HG02623 (cell line): Measurements from ENCODE around the gene WDR45.
"Not testable (repeated sequence)": the region's sequence is repeated elsewhere in the genome, so short reads cannot be mapped to it uniquely, and the experiment has no call there.

Experiments
- ATAC-seq: cut with Tn5 transposase; IDR thresholded peaks from one replicate; pipeline ENCODE4 v1.9.1; 2021; ENCODE audit warnings: moderate library complexity; ENCODE audit not compliant: unreplicated experiment

The WDR45 gene

DNA sequence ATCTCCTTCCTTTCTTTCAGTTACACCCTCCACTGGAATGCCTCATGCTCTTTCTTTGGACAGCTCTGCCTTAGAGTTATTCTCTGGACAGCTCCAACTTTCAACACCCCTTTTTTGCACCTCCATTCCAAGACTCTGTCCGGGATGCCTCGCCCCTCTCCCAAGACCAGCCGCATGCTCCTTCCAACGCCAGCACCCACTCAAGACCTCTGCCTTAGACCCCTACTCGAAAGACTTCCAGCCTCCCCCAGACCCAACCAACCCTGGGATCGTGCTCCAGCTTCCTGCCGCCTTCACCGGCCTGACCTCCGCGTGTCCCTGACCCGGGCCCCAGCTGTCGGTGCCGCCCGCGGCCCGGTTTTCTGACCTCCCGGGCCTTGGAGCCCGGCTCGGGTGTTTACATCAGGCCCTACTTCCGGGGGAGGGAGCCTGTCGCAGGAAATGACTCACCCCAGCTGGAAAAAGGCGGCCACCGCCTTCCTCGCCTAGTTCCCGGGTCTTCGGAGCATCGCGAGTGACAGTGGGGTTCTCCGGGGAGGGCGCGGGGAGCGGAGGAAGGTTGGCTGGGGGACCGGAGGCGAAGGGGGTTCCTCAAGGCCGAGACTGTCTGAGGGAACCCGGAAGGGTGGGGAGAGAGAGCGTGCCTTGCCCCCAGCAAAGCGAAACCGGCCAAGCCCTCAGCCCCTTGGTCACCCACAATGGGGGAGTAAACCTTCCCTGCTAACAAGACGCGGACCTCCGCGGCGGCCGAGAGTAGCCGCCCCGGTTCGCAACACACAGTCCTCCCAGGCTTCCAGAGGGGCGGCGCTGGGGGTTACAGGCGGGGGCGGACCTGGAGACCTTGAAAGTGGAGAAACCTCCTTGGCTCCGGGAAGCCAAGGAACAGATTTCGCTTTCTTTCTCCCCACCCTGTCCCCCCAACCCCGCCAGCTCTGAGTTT, at the start of gene WDR45:
WDR45 (minus strand) TSS at position 399 of the 940 bp plus-strand sequence. CDS start 1,792 bp downstream, outside the sequence.
- ATAC-seq: peak; percentile 74

DNA sequence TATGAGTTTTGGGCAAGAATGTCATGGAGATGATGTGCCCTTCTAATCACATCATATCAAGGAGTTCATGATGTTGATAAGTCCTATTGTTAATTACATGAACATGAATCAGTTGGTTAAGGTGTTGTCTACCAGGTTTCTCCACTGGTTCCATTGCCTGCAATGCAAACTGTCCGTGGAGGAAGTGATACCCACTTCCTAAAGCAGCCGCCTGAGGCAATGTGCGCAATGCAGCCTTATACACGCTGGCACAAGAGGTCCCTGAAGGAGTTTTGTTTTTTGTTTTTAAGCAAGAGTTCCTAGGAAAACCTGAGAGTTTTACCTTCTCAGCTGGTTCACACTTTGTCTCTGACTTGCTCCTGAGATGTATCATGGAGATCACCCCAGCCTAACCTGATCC, 49.7 kb upstream of the WDR45 start:
- ATAC-seq: no peak

DNA sequence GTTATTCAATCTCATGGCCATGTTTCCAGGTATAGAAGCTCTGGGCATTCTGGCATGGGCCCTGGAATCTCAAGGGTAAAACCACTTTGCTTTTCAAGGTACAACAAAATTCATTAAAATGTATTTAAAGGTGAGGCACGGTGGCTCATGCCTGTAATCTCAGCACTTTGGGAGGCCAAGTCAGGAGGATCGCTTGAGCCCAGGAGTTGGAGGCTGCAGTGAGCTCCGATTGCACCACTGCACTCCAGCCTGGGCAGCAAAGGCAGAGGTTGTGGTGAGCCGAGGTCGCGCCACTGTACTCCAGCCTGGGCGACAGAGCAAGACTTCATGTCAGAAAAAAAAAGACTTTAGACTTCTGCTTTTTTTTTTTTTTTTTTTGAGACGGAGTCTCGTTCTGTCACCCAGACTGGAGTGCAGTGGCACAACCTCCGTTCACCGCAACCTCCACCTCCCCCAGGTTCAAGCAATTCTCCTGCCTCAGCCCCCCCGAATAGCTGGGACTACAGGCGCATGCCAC, 48.1 kb upstream of the WDR45 start:
- ATAC-seq: not testable (repeated sequence)

DNA sequence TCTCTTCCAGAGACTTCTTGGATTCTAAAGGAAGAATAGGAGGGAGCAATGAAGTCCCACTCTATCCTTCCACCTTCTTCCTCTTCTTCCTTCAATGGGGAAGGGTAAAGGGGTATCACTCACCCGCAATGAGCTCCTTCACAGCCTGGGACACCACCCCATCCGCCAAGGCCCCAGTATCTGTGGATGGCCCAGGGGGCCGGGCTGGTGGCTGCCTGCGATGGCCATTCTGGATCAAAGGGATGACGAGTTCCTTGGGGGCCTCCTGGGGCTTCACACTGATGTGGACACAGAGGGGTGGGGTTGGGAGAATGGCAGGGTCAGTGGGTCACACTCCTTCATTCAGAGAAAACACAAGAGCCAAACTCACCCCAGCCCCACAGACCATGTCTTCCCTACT, 42.8 kb upstream of the WDR45 start:
- ATAC-seq: no peak

DNA sequence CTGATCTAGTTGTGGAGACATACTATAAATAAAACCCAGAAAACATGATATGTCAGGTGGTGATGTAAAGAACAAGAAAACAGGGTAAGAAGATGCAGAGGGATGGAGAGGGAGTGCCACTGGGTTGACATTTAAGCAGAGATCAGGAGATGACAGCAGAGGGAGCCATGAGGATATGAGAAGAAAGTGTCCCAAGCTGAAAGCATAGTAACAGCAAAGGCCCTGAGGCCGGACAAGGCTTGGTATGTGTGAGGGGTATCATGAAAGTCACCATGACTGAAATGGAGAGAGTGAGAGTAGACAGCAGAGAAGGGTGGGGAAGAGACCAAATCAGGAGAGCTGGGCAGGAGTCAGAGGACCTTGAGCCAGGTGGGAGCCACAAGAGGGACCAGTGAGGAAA, 40.4 kb upstream of the WDR45 start:
- ATAC-seq: no peak

DNA sequence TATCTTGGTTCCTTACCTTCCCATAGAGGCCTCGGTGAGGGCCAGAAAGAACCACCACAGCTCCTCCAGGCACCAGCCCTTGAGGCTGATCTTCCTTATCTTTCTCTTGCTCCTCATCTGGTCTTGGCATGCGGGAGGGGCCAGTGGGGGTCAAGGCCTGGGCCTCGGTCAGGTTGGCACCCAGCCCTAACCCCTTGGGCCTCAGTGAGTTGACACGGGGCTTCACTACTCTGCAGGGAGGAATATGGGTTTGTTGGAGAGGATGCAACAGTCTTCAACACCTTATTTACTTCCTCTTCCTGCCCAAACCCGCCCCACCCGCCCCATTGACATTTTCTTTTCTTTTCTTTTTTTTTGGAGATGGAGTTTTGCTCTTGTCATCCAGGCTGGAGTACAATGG, 37.9 kb upstream of the WDR45 start:
- ATAC-seq: no peak

DNA sequence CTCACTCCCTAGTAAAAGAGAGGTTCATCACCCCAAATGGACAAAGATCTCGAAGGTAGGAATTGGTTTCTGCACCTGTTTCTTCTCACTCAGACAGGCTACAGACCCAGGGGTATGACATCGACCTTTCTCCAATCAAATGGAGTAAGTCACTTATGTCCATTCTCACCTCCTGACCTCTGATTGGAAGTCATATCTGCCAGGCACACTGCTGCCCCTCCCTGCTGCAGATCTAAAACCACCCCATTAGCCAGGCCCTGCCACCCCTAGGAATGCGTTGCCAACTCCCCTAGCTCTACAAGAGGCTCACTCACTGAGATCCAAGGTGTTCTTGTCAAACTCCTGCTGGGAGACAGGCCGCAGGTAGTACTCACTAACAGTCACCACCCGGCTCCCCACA, 37.0 kb upstream of the WDR45 start:
- ATAC-seq: no peak

DNA sequence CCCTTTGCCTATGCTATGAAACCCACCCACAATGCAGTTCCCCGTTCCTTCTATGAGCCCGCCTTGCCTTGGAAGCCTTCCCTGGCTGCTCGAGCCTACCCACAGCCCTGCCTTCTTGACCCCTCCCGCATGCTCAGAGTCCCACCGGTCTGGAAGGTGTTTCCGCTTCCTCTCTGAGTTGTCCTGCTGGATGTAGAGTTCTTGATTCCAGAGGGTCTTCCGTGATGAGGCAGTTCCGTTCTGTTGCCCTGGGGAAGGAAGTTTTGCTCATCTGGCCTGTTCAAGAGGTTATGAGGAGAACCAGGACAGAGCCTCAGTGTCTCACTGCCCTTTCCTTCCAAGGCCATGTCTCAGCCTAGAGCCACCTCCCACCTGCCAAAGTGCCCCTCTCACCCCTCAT, 36.4 kb upstream of the WDR45 start:
- no peak for ATAC-seq

DNA sequence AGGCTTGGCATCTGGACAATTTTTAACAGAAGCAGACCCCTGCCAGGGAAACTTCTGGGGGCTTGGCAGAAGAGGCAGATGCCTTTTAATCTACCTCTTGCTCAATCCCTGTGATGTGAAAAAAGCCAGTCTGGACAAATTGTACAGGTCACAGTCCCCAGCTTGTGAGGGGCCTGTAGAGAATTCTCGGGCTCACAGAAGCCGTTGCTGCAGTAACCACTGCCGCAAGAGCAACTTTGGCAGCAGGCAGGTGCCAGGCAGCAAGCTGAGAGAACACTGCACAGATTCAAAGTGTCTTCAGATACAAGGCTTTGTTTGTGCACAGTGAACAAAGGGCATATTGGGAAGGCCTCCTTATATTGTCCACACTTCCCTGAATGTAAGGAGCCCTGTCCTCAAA, 32.1 kb upstream of the WDR45 start:
- ATAC-seq: no peak

DNA sequence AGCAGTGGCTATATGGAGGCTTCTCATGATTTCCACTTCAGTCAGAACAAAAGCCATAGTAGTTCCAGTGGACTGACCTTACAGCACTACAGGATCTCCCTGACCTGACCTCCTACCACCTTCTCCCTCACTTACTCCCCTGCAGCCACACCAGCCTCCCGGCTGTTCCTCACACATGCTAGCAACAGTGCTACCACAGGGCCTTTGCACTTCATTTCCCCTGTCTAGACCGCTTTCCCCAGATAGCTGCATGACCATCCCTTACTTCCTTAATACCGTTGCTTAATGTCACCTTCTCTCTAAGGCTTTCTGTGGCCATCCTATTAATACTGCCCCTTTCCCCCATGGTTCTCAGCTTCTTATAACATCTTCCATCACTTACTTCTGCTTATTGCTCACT, 30.7 kb upstream of the WDR45 start:
- no peak for ATAC-seq

DNA sequence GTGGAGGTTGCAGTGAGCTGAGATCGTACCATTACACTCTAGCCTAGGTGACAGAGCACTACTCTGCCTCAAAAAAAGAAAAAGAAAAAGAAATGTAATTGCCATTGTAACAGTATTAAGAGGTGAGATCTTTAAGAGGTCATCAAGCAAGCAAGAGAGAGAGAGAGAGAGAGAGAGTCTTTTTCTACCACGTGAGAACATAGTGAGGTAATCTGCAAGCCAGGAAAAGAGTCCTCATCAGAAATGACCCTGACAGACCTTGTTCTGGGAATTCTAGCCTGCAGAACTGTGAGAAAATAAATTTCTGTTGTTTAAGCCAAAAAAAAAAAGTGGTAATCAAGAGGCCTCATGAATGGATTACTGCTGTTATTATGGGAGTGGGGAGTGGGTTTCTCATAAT, 29.0 kb upstream of the WDR45 start:
- ATAC-seq: no peak

DNA sequence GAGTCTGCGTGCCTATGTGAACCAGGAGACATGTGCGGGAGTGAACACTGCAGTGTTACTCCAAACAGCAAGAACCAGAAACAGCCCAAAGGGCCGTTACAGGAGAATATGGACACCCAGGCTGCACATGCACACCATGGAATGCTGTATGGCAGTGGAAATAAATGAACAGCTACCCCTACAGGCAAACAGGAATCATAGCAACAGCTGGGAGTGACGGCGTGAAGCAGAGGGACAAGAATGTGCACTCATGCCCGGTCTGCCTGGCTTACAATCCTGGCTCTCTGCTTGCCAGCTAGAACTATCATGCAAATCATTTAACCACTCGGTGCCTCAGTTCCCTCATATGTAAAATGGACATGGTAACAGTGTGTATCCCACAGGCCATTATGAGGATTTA, 27.2 kb upstream of the WDR45 start:
- no peak for ATAC-seq

DNA sequence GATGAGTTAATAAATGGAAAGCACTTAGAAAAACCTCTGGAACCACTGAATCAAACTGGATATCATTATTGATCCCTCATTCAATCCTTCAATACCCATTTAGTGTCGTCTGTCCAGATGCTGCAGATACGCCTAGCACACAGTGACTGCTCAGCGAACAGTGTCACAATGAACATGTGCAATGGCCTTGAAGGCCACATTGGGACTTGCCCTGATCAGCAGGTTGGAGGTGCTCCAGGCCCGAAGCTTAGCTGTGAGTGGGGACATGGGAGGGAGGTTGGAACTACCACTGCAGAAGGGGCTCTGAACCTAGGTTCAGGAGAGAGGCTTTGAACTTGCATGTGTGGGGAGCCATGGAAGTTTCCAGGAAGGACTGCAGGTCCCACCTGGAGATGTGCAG, 26.6 kb upstream of the WDR45 start:
- no peak for ATAC-seq

DNA sequence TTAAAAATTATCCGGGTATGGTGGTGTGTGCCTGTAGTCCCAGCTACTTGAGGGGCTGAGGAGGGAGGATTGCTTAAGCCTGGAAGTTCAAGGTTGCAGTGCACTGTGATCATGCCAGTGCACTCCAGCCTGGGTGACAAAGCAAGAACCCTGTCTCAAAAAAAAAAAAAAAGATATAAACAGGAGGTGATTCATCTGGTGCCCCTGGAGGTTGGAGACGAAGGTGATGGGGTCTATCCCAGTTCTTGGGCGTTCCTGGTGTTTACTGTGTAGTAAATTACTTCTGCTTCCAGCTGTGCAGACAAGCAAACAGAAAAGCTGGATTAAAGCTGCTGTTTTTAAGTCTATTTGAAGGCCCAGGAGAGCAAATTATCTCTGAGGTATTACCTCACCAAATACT, 23.9 kb upstream of the WDR45 start:
- no peak for ATAC-seq

DNA sequence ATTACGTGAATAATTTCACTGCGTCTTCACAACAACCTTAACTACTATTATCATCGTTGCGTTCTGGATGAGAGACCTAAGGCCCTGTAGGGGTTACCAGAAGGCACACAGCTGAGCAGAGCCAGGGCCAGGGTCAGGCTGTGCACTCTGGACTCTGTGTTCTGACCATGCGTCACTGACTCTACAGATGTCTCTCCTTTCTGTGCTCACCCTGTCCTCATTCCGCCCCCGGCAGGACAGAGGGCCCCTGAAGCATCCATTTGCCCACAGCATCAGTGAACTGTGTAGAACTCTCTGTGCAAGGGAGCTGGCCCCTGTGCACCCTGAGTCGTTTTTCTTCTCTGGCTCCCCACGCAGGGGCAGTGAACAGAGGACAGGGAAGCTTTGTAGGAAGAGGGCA, 22.5 kb upstream of the WDR45 start:
- ATAC-seq: no peak

DNA sequence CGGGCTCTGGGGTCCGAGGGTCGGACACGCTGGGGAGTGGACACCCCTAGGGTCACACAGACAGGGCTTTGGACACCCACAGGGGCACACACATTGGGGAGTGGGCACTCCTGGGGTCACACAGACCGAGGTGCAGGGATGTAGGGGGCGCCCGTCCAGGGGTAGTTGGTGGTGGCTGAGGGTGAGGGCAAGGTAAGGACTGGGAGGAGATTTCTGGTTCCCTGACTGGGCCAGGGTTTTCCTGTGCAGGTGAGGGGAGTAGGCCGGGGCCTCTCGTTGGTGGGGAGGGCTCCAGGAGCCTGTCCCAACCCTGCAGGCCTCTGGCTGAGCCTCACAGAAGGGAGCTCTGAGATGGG, 21.9 kb upstream of the WDR45 start:
- ATAC-seq: peak; percentile 7

DNA sequence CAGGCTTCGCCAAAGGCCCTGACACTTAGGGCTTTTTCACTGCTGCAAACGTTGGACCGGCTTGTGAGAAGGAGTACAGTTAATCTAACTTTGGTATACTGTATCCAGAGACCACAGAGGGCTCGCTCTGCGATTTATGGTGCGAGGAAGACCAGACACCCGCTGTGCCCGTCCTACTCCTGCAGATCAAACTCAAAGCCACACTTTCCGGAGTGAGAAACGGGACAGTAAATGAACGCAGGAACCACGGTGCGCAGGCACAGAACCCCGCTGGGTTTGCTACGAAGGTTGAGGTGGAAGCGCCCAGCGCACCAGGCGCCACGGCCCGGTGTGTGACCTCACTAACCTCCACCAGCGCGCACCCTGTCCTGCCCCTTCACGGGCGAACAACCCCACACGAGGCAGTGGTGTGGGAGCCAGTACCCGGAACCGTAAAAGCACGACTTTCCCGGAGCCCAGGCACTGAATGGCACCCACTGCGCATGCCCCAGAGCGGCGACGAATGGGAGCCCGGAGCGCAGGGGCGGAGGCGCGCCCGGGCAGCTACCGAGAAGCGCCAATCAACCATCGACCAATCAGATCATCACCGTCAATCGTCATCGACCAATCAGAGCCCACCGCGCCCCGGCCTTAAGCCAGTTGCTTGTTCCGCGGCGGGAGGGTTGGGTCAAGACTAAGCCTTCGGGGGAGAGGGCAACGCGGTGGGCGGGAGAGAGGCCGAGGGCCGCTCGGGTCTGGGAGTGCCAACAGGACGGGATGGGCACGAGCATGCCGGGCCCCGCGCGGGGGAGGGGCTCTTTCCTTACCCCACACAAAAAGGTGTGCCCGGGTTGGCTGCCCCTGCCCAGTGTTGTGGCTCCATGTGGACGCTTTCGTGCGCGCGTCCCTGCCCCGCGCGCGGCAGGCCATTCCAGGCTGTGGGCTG, 21.3 kb upstream of the WDR45 start:
- ATAC-seq: peak; percentile 87

DNA sequence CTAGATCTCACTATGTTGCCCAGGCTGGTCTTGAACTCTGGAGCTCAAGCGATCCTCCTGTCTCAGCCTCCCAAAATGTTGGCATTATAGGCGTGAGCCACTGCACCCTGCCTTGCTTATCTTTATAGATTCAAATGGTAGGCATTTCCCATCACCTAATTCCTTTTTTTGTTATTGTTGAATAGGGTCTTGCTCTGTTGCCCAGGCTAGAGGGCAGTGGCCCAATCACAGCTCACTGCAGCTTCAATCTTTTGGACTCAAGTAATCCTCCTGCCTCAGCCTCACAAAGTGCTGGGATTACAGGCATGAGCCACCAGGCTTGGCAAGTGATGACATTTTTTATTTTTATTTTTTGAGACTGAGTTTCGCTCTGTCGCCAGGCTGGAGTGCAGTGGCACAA, 16.7 kb upstream of the WDR45 start:
- no peak for ATAC-seq

DNA sequence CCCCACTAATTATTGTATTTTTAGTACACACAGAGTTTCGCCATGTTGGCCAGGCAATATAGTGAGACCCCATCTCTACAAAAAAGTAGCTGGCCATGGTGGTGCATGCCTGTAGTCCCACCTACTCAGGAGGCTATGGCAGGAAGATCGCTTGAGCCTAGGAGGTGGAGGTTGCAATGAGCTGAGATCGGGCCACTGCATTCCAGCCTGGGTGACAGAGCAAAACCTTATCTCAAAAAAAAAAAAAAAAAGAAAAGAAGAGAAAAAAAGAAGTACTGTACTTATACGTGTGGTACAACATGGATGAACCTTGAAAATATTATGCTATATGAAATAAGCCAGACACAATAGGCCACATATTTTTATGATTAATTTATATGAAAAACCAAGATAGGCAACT, 9.9 kb upstream of the WDR45 start:
- no peak for ATAC-seq

DNA sequence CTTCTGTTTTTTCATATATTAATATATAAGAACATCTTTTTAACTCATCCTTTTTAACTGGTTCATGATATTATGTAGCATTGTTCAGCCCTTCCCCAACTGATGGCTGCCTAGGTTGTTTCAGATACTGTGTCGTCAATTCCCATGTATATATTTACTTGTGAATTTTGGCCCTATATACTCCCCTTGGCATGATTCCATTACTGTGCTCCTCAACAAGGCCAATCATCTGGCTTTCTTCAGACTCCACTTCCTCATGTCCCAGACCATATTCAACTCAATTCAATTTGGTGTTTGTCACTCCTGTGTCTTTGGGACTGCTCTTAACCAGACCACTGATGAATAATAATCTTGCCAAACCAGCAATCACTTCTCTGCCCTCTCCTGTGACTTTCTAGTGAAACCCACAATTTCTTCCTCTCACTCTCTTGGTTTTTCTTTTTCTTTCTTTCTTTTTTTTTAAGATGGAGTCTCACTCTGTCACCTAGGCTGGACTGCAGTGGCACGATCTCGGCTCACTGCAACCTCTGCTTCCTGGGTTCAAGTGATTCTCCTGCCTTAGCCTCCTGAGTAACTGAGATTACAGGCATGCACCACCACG, 2.7 kb upstream of the WDR45 start:
- ATAC-seq: no peak

DNA sequence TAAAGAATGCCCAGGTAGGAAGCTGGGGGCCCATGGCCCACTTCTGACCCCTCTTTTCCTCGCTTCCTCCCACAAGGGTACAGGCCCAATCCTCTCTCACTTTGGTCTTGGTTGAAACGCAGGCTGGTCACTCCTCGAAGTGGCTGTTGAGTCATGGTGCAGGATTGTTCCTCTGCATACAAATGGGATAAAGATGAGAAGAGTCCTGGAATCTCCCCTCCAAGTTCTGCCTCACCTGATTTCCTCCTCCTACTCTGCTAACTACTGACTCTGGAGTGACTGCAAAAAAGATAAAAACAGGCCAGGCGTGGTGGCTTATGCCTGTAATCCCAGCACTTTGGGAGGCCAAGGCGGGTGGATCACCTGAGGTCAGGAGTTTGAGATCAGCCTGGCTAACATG, 1.7 kb downstream of the WDR45 start:
- no peak for ATAC-seq
